Limb (tissue), 2 donors: Measurements from ENCODE around the gene ENOX2.

Source experiments
- DNase-seq, 2 donors: peaks; one replicate each; pipeline ENCODE4 v3.0.0-alpha.2; 2016; ENCODE audit errors: extremely low spot score in 2 of 2

Gene ENOX2

DNA sequence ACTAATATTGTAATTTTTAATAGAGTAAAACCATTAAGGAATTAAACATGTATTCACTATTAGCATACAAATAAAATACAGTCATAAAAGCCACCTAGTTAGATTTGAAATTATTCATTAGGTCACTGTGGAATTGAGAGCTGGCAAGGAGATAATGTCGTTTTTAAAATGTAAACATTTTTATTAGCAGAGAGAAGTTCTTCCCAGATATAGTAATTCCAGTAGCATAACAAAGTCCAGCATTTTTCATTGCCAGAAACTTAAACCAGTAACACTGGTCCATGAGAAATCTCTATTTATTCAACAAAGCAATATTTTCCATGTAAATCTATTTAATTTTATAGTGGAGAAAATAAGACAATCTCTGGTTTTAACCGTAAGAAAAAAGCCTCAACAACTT is 17.5 kb downstream of the ENOX2 start:
- DNase-seq: no peak

DNA sequence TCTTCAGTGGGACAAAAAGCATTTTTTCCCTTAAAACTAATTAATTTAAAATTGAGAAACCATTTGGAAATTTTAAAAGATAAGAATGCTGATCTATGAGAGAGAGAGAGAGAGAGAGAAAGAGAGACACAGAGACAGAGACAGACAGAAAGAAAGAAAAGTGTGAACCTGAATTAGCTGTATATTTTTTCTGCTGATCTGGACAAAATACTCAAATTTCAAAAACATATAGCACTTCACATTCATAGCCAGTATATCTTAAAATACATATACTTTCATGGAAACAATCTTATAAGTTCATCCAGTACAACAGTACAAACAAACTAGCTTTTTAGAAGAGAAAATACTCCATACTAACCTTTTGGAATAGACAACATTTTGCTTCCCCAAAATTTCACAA is 18.4 kb downstream of the ENOX2 start:
- no peak for DNase-seq

DNA sequence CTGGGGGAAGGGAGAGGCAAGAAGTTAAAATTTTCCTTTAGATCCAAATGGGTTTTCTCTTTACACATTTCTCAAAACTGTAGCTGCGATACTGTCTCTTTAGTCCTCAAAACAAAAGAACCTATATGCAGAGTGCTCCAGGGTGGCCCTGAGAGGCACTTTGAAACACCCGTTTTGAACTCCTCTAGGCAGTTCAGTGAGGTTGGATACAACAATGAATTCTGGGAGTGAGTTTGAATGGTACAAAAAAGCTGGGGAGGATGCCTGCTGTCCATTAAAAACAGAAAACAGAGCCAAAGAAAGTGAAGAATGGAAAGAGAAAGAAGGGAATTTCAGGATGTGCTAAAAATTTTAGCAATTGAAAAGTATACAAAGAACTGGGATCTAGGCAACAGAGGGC is 23.1 kb downstream of the ENOX2 start:
- DNase-seq: no peak

DNA sequence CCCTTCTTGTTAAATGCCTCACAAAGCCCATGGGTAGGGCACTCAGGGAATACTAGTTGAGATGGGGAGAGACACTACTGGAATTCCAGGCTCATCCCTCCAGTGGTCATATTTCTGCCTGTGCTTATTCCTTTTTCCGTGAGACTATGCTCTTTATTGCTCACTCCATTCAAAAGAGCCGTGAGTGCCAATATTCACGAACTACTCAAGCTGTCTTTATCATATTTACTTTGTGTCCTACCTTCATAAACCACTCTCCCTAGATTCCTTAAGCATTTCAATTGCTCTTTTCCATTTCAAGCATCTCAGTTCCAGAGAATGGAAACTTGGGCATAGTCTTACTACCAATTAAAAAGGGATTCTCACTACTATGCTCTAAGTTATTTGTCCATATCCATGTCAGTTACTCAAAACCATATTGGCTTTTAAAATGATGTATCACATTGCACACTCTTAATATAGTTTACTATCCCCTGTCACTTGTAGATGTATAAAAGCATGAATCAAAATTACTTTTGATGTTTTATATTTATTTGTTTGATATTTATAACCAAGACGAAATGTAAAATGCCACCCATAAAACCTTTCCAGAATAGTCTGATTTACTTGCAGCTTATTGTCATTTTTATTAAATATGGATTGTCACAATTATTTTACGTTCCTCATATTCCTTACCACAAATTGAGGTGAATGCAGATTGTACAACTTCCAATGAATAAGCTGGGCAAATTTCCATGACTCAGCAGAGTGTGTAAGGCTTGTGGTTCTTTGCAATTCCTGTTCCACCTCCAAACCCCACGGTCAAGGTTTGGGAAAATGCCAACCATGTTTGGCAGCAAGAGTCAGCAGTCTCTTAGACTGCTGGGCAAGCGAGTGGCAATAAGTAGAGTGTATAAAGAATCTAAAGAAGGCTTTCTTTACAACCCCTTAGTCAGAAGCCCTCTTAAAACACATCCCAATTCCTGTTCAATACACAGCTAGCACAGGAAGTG is 24.4 kb downstream of the ENOX2 start:
- DNase-seq: no peak

DNA sequence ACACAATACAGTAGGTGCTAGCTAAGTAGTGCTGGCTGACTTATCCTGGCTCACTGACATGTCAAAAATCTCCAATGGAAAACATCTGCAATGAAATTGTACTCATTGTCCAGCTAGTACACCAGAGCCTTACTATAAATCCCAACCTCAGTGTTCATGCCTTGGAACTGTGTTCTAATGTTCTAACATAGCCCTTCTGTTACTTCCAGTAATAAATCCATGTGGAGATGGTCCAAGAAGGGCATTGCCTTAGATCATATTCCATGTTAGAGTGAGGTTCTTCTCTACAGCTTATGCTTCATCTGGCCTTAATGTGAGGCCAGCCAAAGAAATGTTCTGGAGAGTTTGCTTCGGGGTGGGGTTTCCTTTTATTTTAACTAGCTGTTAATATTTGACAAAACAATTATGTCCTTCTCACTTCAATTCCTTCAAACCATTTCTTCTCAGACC is 25.1 kb downstream of the ENOX2 start:
- DNase-seq: no peak

DNA sequence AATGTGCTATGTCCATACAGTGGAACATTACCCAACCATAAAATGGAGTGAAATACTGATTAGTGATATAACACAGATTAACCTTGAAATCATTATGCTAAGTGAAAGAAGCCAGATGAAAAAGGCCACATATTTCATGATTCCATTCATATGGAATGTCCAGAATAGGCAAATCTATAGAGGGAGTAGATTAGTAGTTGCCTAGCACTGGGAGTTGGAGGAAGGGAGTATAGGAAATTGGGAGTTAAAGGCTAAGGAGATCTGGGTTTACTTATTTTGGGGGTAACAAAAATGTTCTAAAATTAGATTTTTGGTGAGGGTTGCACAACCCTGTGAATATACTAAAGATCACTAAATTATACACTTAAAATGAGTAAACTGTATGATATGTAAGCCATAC is 26.8 kb downstream of the ENOX2 start:
- DNase-seq: no peak

DNA sequence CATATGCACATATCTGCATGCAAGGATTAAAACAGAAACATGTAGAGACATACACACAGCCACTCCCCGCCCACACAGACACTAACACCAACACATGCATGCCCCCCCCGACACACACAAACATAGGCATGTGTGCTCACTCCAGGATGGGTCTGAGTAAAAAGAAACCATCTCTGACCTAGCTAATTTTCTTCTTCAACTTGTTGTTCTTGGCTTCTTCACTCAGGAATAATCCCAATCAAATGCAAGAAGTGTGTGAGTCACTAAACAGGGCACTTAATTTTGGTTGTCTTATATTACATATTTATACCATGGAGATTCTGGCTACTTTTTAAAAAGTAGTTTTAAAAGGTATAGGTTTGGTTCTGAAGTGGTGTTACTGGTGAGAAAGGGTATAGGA is 28.3 kb downstream of the ENOX2 start:
- DNase-seq: no peak

DNA sequence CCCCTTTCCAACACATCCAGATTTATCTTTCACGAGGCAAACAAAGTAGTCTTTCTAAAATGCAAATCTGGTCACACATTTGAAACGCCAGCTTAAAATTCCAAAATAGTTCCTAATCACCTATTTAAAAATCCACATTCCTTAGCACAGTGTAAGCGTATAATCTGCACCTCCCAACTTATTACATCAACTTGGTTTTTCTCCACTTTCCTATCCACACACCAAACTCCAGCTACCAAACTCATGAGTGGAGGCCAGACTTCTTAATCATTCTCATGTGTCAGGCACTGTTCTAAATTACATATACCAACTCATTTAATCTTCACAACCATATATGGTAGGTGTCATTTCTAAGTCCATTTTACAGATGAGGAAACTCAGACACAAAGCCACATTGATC is 33.8 kb downstream of the ENOX2 start:
- no peak for DNase-seq

DNA sequence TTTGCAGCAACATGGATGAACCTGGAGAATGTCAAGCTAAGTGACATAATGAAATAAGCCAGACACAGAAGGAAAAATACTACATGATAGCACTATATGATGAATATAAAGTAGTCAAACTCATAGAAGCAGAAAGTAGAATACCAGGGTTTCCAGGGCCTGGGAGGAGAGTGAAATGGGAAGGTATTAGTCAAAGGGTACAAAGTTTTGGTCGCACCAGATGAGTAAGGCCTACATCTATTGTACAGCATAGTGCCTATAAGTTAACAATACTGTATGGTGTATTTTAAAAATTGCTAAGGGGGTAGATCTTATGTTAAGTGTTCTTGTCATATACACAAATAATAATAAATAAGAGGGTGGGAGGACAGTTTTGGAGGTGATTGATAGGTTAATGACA is 41.5 kb downstream of the ENOX2 start:
- no peak for DNase-seq

DNA sequence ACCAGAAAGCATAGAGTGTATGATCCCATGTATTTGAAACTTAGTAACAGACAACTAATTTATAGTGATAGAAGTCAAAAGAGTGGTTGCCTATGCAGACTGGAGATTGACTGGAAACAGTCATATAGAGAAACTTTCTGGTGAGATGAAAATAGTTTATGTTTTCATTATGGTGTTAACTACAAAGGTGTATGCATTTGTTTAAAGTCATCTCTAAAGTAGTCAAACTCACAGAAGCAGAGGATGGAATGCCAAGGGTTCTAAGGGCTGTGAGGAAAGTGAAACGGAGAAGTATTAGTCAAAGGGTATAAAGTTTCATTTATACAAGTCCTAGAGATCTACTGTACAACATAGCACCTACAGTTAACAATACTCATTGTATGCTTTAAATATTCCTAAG is 45.8 kb downstream of the ENOX2 start:
- no peak for DNase-seq

DNA sequence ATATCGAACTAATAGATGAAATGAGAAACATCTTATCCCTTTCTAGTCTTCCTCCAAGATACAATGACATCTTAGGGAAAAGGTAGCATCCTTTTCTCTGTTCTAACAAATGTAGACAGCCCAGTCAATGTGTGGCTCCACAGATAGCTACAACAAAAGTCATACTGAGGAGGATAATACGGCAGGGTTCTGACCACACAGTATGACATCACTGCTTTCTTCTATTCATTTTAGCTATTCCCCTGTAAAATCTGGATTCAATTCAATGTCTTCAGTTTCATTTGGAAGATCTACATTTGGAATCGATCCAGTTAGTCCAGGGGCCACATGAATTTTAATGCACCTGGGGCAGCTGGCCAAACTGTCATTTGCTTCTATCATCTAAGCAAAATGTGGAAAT is 51.4 kb downstream of the ENOX2 start:
- no peak for DNase-seq

DNA sequence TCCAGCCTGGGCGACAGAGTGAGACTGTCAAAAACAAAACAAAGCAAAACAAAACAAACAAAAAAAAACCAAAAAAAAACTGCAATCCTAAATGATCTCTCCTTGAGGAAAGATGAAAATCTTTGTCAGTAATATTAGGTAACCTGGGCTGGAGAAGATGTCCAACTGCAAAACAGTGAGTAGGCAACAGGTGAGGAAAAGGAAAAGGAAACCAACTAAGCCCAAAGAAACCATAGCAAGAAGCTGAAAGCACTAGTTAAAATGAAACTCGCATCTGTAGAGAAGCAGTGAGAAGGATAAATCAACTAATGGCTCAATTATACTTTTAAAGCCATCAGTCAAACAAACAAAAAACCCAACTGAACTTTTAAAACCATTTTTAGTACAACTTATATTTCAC is 54.2 kb downstream of the ENOX2 start:
- DNase-seq: no peak

DNA sequence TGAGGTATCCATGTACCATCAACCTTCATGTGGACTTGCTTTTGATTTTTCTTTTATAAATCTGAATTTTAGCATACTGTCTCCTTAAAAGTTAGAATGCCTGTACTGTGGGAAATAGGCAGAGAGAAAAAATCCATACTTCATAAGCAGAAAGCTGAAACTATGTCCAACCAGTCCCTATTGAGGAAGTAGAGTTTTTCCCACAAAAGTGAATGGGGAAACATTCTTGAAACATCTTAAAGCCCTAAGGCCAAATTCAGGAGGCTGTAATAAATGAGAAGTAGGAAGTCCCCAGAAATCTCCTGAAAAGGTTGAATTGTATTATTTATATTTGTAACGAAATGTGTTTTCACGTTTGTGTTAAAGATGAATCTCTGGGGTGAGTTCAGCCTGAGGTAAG is 56.3 kb downstream of the ENOX2 start:
- DNase-seq: no peak

DNA sequence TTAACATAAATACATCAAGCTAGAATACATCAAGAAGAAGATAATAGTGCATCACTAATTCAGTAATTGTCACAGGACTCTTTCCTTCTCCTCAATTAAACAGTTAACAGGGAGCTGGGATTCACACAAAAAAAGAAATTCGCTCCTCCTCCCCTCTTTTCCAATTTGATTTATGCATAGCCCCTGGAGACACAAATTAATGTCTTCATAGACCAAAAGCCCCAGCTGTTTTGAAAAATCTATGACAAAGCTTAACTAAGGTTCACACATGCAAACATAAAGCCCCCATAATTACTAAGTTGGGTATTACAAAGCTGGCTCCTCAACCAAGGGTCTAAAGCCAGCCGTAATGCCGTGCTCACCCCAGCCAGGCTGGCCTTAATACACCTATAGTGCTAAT is 61.2 kb downstream of the ENOX2 start:
- no peak for DNase-seq

DNA sequence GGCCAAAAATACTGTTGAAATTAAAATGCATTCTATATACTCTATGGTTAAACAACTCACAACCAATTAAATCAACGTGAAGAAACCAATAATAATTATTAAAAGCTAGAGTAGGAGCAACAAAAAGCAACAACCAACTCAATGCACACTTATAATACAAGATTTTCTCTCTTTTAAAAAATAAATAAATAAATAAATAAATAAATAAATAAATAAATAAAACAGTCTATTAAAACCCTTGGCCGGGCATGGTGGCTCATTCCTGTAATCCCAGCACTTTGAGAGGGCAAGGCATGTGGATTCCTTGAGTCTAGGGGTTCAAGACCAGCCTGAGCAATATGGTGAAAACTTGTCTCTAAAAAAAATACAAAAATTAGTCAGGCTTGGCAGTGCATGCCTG is 62.7 kb downstream of the ENOX2 start:
- no peak for DNase-seq

DNA sequence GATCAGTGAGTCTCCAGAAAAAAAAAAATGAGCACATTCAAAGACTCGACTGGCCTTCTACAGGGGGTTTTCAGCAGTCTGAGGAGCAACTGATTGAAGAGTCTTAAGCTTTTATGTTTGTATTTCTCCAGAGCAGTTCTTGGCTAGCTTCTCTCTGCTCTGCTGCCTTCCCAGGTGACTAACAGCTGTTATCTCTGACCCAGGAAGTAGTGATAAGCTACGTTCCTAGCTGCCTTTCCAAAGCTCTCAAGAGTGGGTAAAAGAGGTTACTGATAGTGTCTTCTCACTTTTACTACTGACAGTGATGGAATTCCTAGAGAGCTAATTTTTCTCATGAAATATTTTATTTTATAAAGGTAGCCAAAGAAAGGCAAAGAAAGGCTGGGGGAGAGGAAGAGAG is 66.6 kb downstream of the ENOX2 start:
- DNase-seq: no peak

DNA sequence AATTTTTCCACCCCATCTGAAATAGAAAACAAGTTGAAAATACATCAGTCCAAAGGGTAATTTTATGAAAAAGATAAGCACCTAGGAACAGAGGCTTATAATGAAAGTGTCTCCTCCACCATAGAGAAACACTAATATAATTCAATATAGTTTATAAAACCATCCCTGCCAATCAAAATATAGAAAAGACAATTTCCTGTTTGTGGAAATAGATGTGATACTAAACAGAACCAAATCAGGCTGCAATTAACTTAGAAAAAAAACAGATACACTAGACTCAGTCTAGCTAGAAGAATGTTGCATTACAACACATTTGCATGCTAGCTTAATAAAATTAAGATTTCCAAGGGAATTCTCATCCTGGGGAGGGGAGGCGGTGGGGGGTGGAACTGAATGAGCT is 68.2 kb downstream of the ENOX2 start:
- DNase-seq: no peak

DNA sequence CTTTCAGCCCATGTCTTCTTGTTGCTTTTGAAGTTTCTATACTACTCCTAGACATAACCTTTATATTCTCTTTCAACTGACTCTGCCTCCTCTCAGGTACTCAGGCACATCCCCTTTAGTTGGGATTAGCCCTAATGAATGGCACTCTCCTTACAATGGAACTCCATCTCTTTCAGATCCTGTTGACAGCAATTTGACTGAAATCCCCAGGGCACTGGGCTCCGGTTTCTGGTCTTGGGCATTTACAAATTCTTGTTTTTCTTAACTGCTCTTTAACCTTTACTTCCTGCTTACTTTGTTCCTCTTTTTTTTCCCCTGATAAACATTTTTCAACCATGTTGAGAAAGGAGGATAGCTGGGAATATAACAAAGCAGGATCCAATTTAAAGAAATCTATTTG is 68.9 kb downstream of the ENOX2 start:
- DNase-seq: no peak

DNA sequence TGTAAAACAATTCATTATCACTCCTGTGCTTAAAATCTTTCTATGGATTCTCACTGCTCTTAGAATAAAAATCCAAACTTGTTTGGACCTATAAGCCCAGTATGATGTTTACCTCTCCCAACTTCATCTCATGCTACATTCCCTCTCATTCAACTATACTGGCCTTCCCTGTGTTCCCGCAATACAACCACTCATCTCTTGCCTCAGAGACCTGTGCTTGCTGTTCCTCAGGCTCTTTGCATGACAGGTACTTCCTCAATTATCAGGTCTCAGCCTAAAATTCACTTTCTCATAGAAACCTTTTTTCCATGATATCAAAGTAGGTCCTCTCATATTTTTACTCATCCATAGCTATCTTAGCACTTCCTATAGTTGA is 71.7 kb downstream of the ENOX2 start:
- no peak for DNase-seq

DNA sequence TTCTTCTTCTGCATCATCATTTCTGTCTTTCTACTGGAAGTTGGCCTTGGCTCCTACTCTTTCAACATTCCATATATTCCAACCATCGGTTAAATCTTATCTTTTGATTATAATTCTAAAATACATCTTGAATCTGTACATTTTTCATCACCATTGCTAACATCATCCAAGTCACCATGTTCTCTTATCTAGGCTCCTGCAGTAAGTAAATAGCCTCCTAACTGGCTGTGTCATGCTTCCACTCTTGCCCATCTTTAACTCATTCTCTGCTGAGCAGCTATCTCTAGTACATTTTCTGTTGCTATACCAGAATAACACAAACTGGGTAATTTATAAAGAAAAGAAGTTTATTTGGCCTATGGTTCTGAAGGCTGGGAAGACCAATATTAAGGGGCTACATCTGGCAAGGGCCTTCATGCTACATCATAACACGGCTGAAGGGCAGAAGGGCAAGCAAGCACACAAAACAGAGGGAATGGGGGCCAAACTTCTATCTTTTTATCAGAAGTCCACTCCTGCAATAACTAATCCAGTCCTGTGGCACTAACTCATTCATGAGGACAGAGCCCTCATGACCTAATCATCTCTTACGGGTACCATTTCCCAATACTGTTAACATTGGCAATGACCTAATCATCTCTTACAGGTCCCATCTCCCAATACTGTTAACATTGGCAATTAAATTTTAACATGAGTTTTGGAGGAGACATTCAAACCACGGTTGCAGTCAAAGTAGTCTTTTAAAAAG is 72.2 kb downstream of the ENOX2 start:
- no peak for DNase-seq

DNA sequence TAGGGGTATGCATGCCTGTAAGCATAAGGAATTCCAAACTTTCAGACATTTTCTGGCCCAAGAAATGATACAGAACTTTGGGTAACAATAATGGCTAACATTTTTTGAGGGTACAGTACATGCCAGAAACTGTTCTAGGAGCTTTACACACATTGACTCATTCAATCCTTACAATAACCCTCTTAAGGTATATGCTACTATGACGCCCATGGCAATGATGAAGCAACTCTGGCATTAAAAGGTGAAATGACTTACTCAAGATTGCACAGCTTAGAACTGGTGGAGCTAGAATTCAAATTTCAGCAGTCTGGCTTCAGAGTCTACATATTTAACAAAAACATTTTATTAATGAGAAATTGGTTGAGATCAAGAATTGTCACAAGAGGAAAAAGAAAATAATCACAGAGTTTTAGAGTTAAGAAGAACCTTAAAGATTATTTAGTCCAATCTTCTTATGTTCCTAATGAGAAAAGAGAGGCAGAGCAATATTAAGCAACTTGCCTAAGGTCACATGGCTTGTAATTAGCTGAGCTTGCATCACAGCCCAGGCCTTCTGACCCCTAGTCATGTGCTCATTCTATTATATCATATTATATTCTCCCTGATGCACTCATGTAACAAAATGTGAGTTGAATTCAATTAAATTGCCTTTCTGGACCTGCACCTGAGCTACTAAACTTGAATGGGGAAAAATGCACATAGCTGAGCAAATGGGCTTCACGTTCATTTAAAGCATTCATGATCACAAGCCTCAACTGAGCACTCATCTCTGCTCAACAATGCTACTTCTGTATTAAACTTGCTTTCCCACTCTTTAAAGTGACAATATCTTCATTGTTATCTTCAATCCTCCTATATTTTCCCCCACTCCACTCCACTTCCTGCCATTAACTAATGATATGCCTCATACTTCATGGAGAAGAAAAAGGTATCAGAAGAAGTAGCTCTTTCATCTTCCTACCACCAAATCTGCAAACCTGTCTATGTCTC is 73.2 kb downstream of the ENOX2 start:
- no peak for DNase-seq

DNA sequence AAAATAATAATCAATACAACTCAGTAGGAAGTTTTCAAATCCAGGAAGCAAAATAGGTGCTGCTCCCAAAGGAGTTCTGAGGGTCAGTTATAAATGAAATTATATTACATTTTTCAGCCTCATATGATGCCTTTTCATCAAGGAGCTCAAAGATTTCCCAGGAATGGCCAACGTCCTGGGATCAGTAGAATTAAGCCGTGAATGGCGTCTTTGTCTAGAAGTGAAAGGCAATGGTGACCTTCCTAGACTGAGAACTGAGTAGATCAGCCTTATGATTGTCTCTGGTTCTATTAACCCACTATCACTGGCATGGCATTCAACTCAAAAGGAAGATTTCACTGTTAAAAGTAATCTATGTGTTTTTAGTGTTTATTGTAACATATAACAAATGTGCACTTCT is 74.4 kb downstream of the ENOX2 start:
- no peak for DNase-seq
